Umbilical cord (tissue), 2 donors: ENCODE data around the gene DYRK2. TPM values are rescaled to one million over a fixed set of nuclear protein-coding genes. Genes with fewer than 3 reads are reported as not detected.

ENCODE experiments used
- DNase-seq: peaks from one replicate; pipeline ENCODE4 v3.0.0-alpha.2; 2015; ENCODE audit warnings: low spot score
- total RNA-seq: library from RNA; depleted of rRNA; stranded (reverse); fragments of >200 nt; gene quantifications from one replicate; pipeline ENCODE4 v1.2.3, GENCODE V29; 2014; ENCODE audit warnings: low replicate concordance; ENCODE audit not compliant: insufficient read depth

DYRK2 gene
- total RNA-seq, 1 donor from 2014 or later = 38.3 TPM

- peak; percentile 51 for DNase-seq
Measured at GRCh38 chr12:67645601-67646000, 2.9 kb upstream of the DYRK2 start.

GRCh38 chr12:67646775-67647174 is 1.8 kb upstream of the DYRK2 start:
- no peak for DNase-seq

- no peak for DNase-seq
Measured at GRCh38 chr12:67647181-67647798, 1.3 kb upstream of the DYRK2 start.

- peak; percentile 93 for DNase-seq
Measured at GRCh38 chr12:67647799-67648520, 585 bp upstream of the DYRK2 start.

GRCh38 chr12:67649261-67649569 is 670 bp downstream of the DYRK2 start:
- peak; percentile 36 for DNase-seq

GRCh38 chr12:67649570-67650387 is 1.2 kb downstream of the DYRK2 start:
- peak; percentile 29 for DNase-seq

GRCh38 chr12:67650388-67651131 is 2.0 kb downstream of the DYRK2 start:
- no peak for DNase-seq

GRCh38 chr12:67651132-67651695 is 2.7 kb downstream of the DYRK2 start:
- peak; percentile 29 for DNase-seq

- DNase-seq = no peak
Measured at GRCh38 chr12:67655829-67656228, 7.3 kb downstream of the DYRK2 start.

GRCh38 chr12:67656251-67656650 is 7.7 kb downstream of the DYRK2 start:
- DNase-seq = no peak

GRCh38 chr12:67658486-67658885 is 9.9 kb downstream of the DYRK2 start:
- no peak for DNase-seq

- no peak for DNase-seq
Measured at GRCh38 chr12:67659292-67659691, 10.7 kb downstream of the DYRK2 start.

- DNase-seq = no peak
Measured at GRCh38 chr12:67661311-67662021, 12.9 kb downstream of the DYRK2 start.

GRCh38 chr12:67662910-67663538 is 14.5 kb downstream of the DYRK2 start:
- DNase-seq = peak; percentile 55

GRCh38 chr12:67664171-67664570 is 15.6 kb downstream of the DYRK2 start:
- no peak for DNase-seq

- DNase-seq = no peak
Measured at GRCh38 chr12:67665679-67666078, 17.1 kb downstream of the DYRK2 start.

- DNase-seq = no peak
Measured at GRCh38 chr12:67666605-67667004, 18.1 kb downstream of the DYRK2 start.

- DNase-seq = peak; percentile 56
Measured at GRCh38 chr12:67667276-67668073, 18.9 kb downstream of the DYRK2 start.

- no peak for DNase-seq
Measured at GRCh38 chr12:67669217-67669933, 20.8 kb downstream of the DYRK2 start.
